PC-3 (cell line): Measurements from ENCODE around the gene DLX5.

Experiments used
- EZH2phosphoT487 ChIP-seq: fragments of 300-600 bp; sonication (generic); IDR thresholded peaks from 2 replicates; pipeline ENCODE4 v1.6.1; 2018; ENCODE audit warnings: mild to moderate bottlenecking, antibody characterized with exemption, low read length, borderline replicate concordance
- TF ChIP-seq, protein P1 (sequence below): fragments of 300-600 bp; sonication (generic); conservative IDR thresholded peaks from 2 replicates; pipeline ENCODE4 v1.5.1; 2017; ENCODE audit warnings: antibody characterized with exemption, low read depth, mild to moderate bottlenecking, low read length

DNA sequence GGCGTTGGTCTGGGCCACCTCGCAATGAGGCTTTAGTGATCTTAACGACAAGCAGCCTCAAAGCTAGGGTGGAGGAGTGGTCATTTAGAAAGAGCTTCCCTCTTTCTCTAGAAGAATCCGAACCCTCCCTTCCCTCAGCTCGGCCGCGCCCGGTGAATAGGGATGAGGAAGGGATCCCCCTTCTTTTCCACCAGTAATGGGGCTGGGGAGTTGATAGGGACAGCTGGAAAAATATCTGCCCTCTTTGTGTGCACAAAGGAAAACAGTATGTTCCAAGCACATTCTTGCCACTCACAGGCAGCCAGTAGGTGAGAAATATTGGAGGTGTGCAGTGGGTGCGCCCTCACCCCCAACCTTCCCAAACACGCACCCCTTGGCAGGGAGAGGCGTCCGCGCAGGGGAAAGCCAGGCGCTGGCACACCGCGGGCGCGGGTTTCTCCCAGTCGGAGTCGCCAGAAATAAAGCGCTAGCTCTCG is 6.5 kb downstream of the DLX5 start:
- TF ChIP-seq, protein P1, sequence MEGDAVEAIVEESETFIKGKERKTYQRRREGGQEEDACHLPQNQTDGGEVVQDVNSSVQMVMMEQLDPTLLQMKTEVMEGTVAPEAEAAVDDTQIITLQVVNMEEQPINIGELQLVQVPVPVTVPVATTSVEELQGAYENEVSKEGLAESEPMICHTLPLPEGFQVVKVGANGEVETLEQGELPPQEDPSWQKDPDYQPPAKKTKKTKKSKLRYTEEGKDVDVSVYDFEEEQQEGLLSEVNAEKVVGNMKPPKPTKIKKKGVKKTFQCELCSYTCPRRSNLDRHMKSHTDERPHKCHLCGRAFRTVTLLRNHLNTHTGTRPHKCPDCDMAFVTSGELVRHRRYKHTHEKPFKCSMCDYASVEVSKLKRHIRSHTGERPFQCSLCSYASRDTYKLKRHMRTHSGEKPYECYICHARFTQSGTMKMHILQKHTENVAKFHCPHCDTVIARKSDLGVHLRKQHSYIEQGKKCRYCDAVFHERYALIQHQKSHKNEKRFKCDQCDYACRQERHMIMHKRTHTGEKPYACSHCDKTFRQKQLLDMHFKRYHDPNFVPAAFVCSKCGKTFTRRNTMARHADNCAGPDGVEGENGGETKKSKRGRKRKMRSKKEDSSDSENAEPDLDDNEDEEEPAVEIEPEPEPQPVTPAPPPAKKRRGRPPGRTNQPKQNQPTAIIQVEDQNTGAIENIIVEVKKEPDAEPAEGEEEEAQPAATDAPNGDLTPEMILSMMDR: no peak
- TF ChIP-seq EZH2phosphoT487: no peak
